Stimulated activated CD4-positive, alpha-beta T cell treated with anti-CD3 and anti-CD28 coated beads, Interleukin-1b, Interleukin-23, amount 100 ng/mL, for 1 hour (primary cell): ENCODE data around the gene TANGO6.

Source experiments
- DNase-seq, 2 donors: peaks; one replicate each; pipeline ENCODE4 v3.0.0-alpha.2; 2020; ENCODE audit warnings: low read depth in 2 of 2

The TANGO6 gene

GRCh38 chr16:68866933-68867332 lies 23.6 kb downstream of the TANGO6 start:
- no peak for DNase-seq

GRCh38 chr16:68869492-68870088 lies 26.3 kb downstream of the TANGO6 start:
- no peak for DNase-seq

GRCh38 chr16:68873635-68874471 lies 30.5 kb downstream of the TANGO6 start:
- no peak for DNase-seq

- DNase-seq = no peak
Measured at GRCh38 chr16:68875871-68876270, 32.5 kb downstream of the TANGO6 start.

- no peak for DNase-seq
Measured at GRCh38 chr16:68883685-68884084, 40.4 kb downstream of the TANGO6 start.

- no peak for DNase-seq
Measured at GRCh38 chr16:68884401-68884800, 41.1 kb downstream of the TANGO6 start.

GRCh38 chr16:68884861-68885720 lies 41.8 kb downstream of the TANGO6 start:
- no peak for DNase-seq

GRCh38 chr16:68887107-68887506 lies 43.8 kb downstream of the TANGO6 start:
- no peak for DNase-seq

GRCh38 chr16:68889508-68890150 lies 46.3 kb downstream of the TANGO6 start:
- no peak for DNase-seq

GRCh38 chr16:68892214-68892613 lies 48.9 kb downstream of the TANGO6 start:
- no peak for DNase-seq

GRCh38 chr16:68892898-68893297 lies 49.6 kb downstream of the TANGO6 start:
- DNase-seq = no peak

GRCh38 chr16:68893710-68894705 lies 50.7 kb downstream of the TANGO6 start:
- DNase-seq = no peak

GRCh38 chr16:68894714-68895113 lies 51.4 kb downstream of the TANGO6 start:
- no peak for DNase-seq

GRCh38 chr16:68898026-68898425 lies 54.7 kb downstream of the TANGO6 start:
- no peak for DNase-seq

GRCh38 chr16:68900009-68900408 lies 56.7 kb downstream of the TANGO6 start:
- no peak for DNase-seq

- DNase-seq = no peak
Measured at GRCh38 chr16:68902003-68902968, 59.0 kb downstream of the TANGO6 start.

GRCh38 chr16:68902969-68903345 lies 59.6 kb downstream of the TANGO6 start:
- DNase-seq = no peak

GRCh38 chr16:68907297-68907696 lies 64.0 kb downstream of the TANGO6 start:
- no peak for DNase-seq

- no peak for DNase-seq
Measured at GRCh38 chr16:68907781-68908181, 64.5 kb downstream of the TANGO6 start.
